Neural crest cell (in vitro differentiated cells): ENCODE data around the gene SORCS2. TPM values are rescaled to one million over a fixed set of nuclear protein-coding genes. Genes with fewer than 3 reads are reported as not detected.

Experiments used
- DNase-seq: peaks from one replicate; pipeline ENCODE4 v3.0.0; 2021; ENCODE audit warnings: low read depth, mixed read lengths, low spot score
- H3K27ac Mint-ChIP-seq: one replicate; pipeline ENCODE4 v1.8.0; 2021; ENCODE audit warnings: mild to moderate bottlenecking, mixed read lengths; ENCODE audit not compliant: unreplicated experiment
- H3K27me3 Mint-ChIP-seq: 2 replicates; pipeline ENCODE4 v1.8.0; 2021; ENCODE audit warnings: low read depth, mild to moderate bottlenecking, mixed read lengths
- H3K36me3 Mint-ChIP-seq: 2 replicates; pipeline ENCODE4 v1.8.0; 2021; ENCODE audit warnings: low read depth, mild to moderate bottlenecking, mixed read lengths
- H3K4me1 Mint-ChIP-seq: 2 replicates; pipeline ENCODE4 v1.8.0; 2021; ENCODE audit warnings: mixed read lengths
- H3K4me3 Mint-ChIP-seq: one replicate; pipeline ENCODE4 v1.8.0; 2021; ENCODE audit warnings: mild to moderate bottlenecking, mixed read lengths
- H3K9me3 Mint-ChIP-seq: 2 replicates; pipeline ENCODE4 v1.8.0; 2021; ENCODE audit warnings: mixed read lengths
- total RNA-seq: library from RNA; stranded (reverse); gene quantifications from 2 replicates; pipeline ENCODE4 v1.2.1, GENCODE V29; 2021
- TF ChIP-seq, protein P1 (sequence below): fragments of 200-600 bp; sonication (generic); conservative IDR thresholded peaks from 2 replicates; pipeline ENCODE4 v1.5.0; 2021; ENCODE audit warnings: antibody characterized with exemption, mild to moderate bottlenecking

Gene SORCS2
- total RNA-seq, 1 donor from 2014 or later = 1.1 TPM

DNA sequence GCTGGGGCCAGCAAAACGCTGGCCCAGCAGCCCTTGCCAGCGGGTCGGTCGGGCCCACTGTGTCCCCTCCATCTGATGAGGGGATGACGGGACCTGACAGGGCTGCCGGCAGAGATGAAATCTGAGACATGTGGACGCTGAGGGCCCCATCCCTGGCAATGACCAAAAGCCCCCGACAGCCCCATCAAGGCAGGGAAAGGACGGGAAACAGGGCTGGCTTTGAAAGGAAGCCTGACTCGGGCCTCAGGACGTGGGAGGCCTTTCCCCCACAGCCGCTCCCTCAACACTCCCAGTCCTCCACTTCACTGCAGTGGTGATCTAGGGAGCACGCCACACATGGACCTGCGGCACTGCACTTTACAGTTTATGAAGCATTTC is 544.9 kb downstream of the SORCS2 start:
- Mint-ChIP-seq H3K36me3 (no peaks in the 10 kb centered on the region), H3K27ac (no peak overlapping the region), H3K4me3 (no peak overlapping the region), H3K4me1 (no peaks in the 10 kb centered on the region), H3K9me3 (no peaks in the 10 kb centered on the region), H3K27me3 (no peaks in the 10 kb centered on the region)
- TF ChIP-seq, protein P1, sequence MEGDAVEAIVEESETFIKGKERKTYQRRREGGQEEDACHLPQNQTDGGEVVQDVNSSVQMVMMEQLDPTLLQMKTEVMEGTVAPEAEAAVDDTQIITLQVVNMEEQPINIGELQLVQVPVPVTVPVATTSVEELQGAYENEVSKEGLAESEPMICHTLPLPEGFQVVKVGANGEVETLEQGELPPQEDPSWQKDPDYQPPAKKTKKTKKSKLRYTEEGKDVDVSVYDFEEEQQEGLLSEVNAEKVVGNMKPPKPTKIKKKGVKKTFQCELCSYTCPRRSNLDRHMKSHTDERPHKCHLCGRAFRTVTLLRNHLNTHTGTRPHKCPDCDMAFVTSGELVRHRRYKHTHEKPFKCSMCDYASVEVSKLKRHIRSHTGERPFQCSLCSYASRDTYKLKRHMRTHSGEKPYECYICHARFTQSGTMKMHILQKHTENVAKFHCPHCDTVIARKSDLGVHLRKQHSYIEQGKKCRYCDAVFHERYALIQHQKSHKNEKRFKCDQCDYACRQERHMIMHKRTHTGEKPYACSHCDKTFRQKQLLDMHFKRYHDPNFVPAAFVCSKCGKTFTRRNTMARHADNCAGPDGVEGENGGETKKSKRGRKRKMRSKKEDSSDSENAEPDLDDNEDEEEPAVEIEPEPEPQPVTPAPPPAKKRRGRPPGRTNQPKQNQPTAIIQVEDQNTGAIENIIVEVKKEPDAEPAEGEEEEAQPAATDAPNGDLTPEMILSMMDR = no peak
- DNase-seq = no peak

DNA sequence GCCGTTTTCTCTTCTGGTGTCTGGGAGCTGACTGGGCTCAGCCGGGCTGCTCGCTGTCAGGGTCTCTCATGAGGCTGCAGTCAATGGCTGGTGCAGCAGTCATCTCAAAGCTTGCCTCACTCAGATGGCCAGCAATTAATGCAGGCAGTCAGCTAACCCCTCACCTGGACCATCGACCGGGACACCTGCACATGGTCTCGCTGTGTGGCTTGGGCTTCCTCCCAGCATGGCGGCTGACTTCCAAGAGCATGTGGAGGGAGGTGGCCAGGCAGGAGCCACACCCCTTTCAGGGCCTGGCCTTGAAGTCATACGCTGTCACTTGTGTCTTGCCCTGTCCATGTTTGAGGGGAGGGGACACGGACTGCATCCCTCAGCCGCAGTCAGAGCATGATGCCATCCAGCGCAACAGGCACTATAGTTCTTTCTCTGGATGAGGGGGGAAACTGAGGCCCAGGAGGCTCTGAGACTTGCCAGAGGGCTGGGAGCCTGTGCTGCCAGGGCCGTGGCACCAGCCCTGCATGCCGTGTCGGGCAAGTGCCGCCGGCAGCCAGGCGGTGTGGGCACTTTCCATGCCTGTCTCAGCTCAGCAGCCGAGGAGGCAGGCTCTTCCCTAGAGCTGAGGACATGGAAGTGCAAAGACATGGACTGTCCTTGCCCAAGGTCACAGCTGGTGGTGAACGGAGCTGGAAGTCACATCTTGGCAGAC is 545.6 kb downstream of the SORCS2 start:
- DNase-seq = no peak
- TF ChIP-seq, protein P1 = no peak

DNA sequence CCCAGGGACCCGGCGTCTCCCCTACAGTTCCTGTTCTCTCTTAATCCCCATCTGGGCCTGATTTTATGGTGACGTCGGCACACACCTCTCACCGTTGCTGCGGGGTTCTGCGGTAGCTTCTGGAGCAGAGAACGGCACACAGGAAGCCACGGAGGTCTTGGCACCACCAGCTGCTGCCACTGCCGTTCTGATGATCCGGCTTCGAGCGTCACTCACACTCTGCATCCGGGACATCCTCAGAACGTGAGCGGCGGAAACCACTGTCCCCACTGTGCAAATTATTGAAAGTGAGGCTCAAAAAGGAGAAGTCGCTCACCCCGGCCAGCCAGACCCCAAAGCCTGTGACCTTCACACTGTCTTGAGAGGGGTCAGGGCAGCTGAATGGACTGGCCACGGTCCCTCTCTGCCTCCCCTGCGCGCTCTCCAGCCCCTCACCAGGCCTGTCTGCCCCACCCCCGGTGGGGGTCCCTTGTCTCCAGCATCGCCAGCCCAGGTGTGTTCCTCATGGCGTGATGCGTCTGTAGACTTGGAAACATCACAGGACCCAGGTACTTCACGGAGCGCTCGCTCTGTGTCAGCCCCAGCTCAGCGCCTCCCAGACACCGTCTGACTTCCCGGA is 546.2 kb downstream of the SORCS2 start:
- Mint-ChIP-seq H3K4me3 (no peak overlapping the region), H3K27me3 (no peaks in the 10 kb centered on the region), H3K27ac (no peak overlapping the region), H3K9me3 (no peaks in the 10 kb centered on the region), H3K4me1 (no peaks in the 10 kb centered on the region), H3K36me3 (no peaks in the 10 kb centered on the region)
- TF ChIP-seq, protein P1 = no peak
- DNase-seq = no peak

More for the DNA sequence above, 545.6 kb downstream of the SORCS2 start:
- Mint-ChIP-seq H3K27me3 (no peaks in the 10 kb centered on the region), H3K27ac (no peak overlapping the region), H3K4me1 (no peaks in the 10 kb centered on the region), H3K9me3 (no peaks in the 10 kb centered on the region), H3K36me3 (no peaks in the 10 kb centered on the region), H3K4me3 (no peak overlapping the region)

DNA sequence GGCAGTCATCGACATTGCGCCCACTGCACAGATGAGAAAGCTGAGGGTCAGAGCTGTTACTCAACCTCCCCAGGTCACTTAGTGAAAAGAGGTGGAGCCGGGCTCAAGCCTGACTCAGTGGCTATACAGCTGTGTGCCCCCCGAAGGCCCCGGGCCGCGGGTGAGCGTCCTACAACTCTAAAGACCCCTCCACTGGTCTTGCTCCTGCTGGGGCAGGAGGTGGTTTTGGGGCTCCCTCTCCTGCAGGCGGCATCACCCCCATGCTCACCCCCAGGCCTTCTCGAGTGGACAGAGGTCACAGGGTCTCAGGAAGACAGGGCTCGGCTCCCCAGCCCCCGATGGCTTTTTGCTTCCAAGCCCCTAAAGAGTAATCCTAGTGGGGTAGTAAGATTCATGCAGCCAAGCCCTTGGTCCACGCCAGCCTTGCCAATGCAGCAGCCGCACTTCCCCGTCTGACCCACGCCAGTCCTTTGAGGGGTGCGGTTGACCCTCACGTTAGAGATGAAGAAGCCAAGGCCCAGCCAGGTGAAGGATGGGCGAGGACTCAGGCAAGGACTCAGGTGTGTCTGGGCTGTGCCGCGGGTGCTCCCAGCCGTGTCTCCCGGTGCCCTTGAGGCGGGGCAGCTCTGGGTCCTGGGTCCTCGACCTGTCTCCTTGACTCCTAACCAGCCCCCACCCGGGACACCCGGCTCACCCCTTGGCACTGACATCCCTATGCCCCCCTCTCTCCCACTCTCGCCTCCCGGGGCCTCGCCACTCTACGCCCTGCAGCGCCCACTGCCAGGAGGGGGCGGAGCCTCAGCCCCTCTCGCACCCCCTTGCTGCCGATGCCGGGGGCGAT is 547.0 kb downstream of the SORCS2 start:
- Mint-ChIP-seq H3K36me3 (no peaks in the 10 kb centered on the region), H3K4me3 (no peak overlapping the region), H3K27me3 (no peaks in the 10 kb centered on the region), H3K4me1 (no peaks in the 10 kb centered on the region), H3K9me3 (no peaks in the 10 kb centered on the region), H3K27ac (no peak overlapping the region)
- no peak for DNase-seq
- TF ChIP-seq, protein P1 = no peak

DNA sequence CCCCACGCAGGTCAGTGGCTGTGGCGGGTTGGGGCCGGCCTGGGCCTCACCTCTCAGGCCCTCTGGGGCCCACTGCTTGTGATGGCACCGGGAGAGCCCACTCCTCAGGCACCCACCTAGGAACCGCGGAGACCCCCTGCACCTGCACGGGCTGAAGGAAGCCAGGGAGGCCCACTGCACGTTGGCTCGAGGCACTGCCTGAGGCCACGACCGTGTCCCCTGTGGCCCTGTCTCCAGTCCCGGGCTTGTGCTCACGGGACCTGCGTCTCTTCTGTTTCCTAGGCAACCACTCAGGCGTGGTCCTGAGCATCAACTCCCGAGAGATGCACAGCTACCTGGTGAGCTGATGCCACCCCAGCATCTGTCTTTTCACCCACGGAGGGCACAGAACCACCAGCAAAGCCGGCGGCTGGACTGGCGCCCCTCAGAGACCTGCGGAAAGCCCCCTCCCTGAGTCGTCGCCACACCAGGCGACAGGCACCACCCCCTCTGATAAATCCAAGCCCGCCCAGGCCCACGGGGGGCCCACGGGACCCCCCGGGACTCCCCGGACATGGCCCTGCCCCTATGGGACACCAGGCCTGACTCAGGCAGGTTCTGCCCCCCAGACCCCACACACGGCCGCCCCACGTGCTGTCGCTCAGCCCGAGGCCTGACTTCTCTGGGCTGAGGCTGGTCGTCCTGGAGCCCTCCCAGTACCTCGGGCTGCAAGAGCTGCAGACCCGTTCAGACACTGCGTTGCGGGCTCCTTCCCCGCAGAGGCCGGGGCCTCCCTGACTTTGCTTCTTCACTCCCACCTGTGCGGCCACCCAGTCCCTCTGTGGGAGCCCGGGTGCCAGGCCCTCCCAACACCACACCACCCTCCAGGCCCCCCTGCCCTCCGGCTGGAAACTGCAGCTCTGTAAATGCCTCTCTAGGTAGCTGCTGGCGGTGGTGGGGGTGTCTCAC is 547.9 kb downstream of the SORCS2 start:
- H3K36me3 Mint-ChIP-seq = no peaks in the 10 kb centered on the region
- no peak for DNase-seq
- no peaks in the 10 kb centered on the region for H3K27me3 Mint-ChIP-seq
- H3K4me1 Mint-ChIP-seq = no peaks in the 10 kb centered on the region
- TF ChIP-seq, protein P1 = no peak
- no peaks in the 10 kb centered on the region for H3K9me3 Mint-ChIP-seq
- no peak overlapping the region for H3K4me3 Mint-ChIP-seq
- H3K27ac Mint-ChIP-seq = no peak overlapping the region
